BJ (cell line): ENCODE data around the gene C20orf204. TPM values are rescaled to one million over a fixed set of nuclear protein-coding genes. Genes with fewer than 3 reads are reported as not detected.

Source experiments
- CTCF ChIA-PET: fragments of 350-600 bp; formaldehyde crosslinking; extraction: SDS; loops from one replicate; lab custom pipeline; 2021; ENCODE audit warnings: antibody characterized with exemption, inconsistent platforms; lab: Yijun Ruan, JAX
- POLR2A ChIA-PET: fragments of 300-600 bp; sonication (Branson Sonifier 250); formaldehyde crosslinking; extraction: SDS; loops from one replicate; lab custom pipeline; 2021; ENCODE audit warnings: antibody characterized with exemption; lab: Charles Lee
- DNase-seq: peaks from one replicate; pipeline ENCODE4 v3.0.0-alpha.2; 2011; ENCODE audit warnings: low read depth
- H3K27me3 ChIP-seq: 2 replicates; pipeline ENCODE4 v1.6.0; 2011; ENCODE audit warnings: low read length; ENCODE audit not compliant: control insufficient read depth, insufficient read depth
- H3K36me3 ChIP-seq: 2 replicates; pipeline ENCODE4 v1.5.1; 2011; ENCODE audit warnings: low read length; ENCODE audit not compliant: control insufficient read depth, insufficient read depth
- H3K4me3 ChIP-seq: 2 replicates; pipeline ENCODE4 v1.5.1; 2011; ENCODE audit warnings: low read depth, mild to moderate bottlenecking, control low read depth, low read length
- CTCF ChIP-seq: IDR thresholded peaks from 2 replicates; pipeline ENCODE4 v1.5.1; 2011; ENCODE audit warnings: low read depth, mild to moderate bottlenecking, control low read depth, inconsistent platforms, low read length, moderate library complexity; ENCODE audit not compliant: insufficient read depth
- polyA plus RNA-seq: library from polyadenylated mRNA; depleted of rRNA; stranded (reverse); fragments of >200 nt; gene quantifications from 2 replicates; pipeline ENCODE4 v1.2.3, GENCODE V29; 2011

The C20orf204 gene
- polyA plus RNA-seq, 1 experiment, result 0.05 TPM

GRCh38 chr20:64079273-64080012 lies 43.5 kb downstream of the C20orf204 start, which contains the start of gene RGS19:
Gene RGS19 (minus strand): TSS chr20:64079518. CDS start chr20:64076886, 2,632 bp downstream.
- TF ChIP-seq CTCF, result no peak
- Histone ChIP-seq H3K4me3 (peak within 1 kb of the TSS; percentile 65), H3K27me3 (peaks cover 6% of the 10 kb centered on the region), H3K36me3 (peaks cover under 1% of the 10 kb centered on the region)
- ChIA-PET CTCF (interaction anchor here (0.9 to 6.4 kb wide), 4 partner anchors 10 to 41 kb away, joined by 3 to 49 read pairs (median 18); partner anchors contain the start of gene TCEA2), POLR2A (no interaction called here)
- peak; percentile 7 for DNase-seq

GRCh38 chr20:64080013-64080812 lies 44.2 kb downstream of the C20orf204 start, which contains the start of gene OPRL1:
Gene OPRL1 (plus strand): TSS chr20:64080082. CDS start chr20:64092721, 12,639 bp downstream.
- Histone ChIP-seq H3K27me3 (peaks cover 12% of the 10 kb centered on the region), H3K4me3 (peak within 1 kb of the TSS; percentile 65), H3K36me3 (no peaks in the 10 kb centered on the region; the same call in 1 of the 2 replicates)
- ChIA-PET POLR2A (no interaction called here), CTCF (interaction anchor here (0.9 to 6.4 kb wide), 3 partner anchors 11 to 40 kb away, joined by 3 to 49 read pairs (median 31); partner anchors contain the start of gene TCEA2)
- no peak for DNase-seq
- no peak for TF ChIP-seq CTCF

GRCh38 chr20:64080813-64081623 lies 45.0 kb downstream of the C20orf204 start:
- ChIA-PET CTCF (interaction anchor here (4.3 to 6.4 kb wide), 2 partner anchors 12 to 40 kb away, joined by 31 to 49 read pairs; no protein-coding TSS in a partner anchor), POLR2A (no interaction called here)
- H3K27me3 ChIP-seq, result peaks cover 18% of the 10 kb centered on the region

GRCh38 chr20:64081624-64081964 lies 45.6 kb downstream of the C20orf204 start:
- Histone ChIP-seq H3K27me3 (peaks cover 21% of the 10 kb centered on the region), H3K4me3 (no peak overlapping the region), H3K36me3 (no peaks in the 10 kb centered on the region)
- CTCF ChIA-PET, result interaction anchor here (4.3 to 6.4 kb wide), 2 partner anchors 12 to 39 kb away, joined by 31 to 49 read pairs; no protein-coding TSS in a partner anchor
- no peak for TF ChIP-seq CTCF
- POLR2A ChIA-PET, result no interaction called here
- DNase-seq, result no peak

More at GRCh38 chr20:64080813-64081623, 45.0 kb downstream of the C20orf204 start:
- Histone ChIP-seq H3K36me3 (no peaks in the 10 kb centered on the region; the same call in 1 of the 2 replicates), H3K4me3 (no peak overlapping the region)
- DNase-seq, result no peak
- no peak for TF ChIP-seq CTCF
